Astrocyte (in vitro differentiated cells and primary cell): Measurements from ENCODE around the gene TIPARP. TPM values are rescaled to one million over a fixed set of nuclear protein-coding genes. Genes with fewer than 3 reads are reported as not detected.

Experiments used
- DNase-seq: peaks from one replicate; pipeline ENCODE4 v3.0.0-alpha.2; 2010; ENCODE audit warnings: low read depth
- FAIRE-seq: peaks from 2 replicates; lab custom pipeline; 2011; peaks lifted over from hg19 to GRCh38; lab: Jason Lieb, UNC
- H2AFZ ChIP-seq: 2 replicates; pipeline ENCODE4 v1.6.0; 2012; ENCODE audit warnings: low read depth, low read length, inconsistent platforms
- H3K27ac ChIP-seq: 2 replicates; pipeline ENCODE4 v1.5.1; 2011; ENCODE audit warnings: low read depth, low read length, inconsistent platforms
- H3K27me3 ChIP-seq: 2 replicates; pipeline ENCODE4 v1.6.0; 2011; ENCODE audit warnings: low read length, inconsistent platforms; ENCODE audit not compliant: insufficient read depth
- H3K36me3 ChIP-seq: 2 replicates; pipeline ENCODE4 v1.5.1; 2011; ENCODE audit warnings: low read length, inconsistent platforms; ENCODE audit not compliant: insufficient read depth
- H3K4me1 ChIP-seq: 2 replicates; pipeline ENCODE4 v1.5.1; 2011; ENCODE audit warnings: low read length, inconsistent platforms; ENCODE audit not compliant: insufficient read depth
- H3K4me2 ChIP-seq: 2 replicates; pipeline ENCODE4 v1.6.0; 2012; ENCODE audit warnings: low read length, inconsistent platforms
- H3K4me3 ChIP-seq: 2 replicates; pipeline ENCODE4 v1.5.1; 2011; ENCODE audit warnings: low read depth, mild to moderate bottlenecking, low read length, inconsistent platforms; ENCODE audit not compliant: insufficient read depth
- H3K79me2 ChIP-seq: 2 replicates; pipeline ENCODE4 v1.6.0; 2012; ENCODE audit warnings: mild to moderate bottlenecking, low read length, inconsistent platforms; ENCODE audit not compliant: insufficient read depth
- H3K9ac ChIP-seq: 2 replicates; pipeline ENCODE4 v1.6.0; 2012; ENCODE audit warnings: mild to moderate bottlenecking, low read length, inconsistent platforms
- H3K9me3 ChIP-seq: 2 replicates; pipeline ENCODE4 v1.5.1; 2012; ENCODE audit warnings: low read depth, mild to moderate bottlenecking, low read length, inconsistent platforms; ENCODE audit not compliant: insufficient read depth
- H4K20me1 ChIP-seq: 2 replicates; pipeline ENCODE4 v1.6.0; 2012; ENCODE audit warnings: low read length, inconsistent platforms; ENCODE audit not compliant: insufficient read depth
- H3K27ac Mint-ChIP-seq: one replicate; pipeline ENCODE4 v1.8.0; 2021; ENCODE audit warnings: mild to moderate bottlenecking, mixed read lengths; ENCODE audit not compliant: unreplicated experiment
- H3K27me3 Mint-ChIP-seq: one replicate; pipeline ENCODE4 v1.8.0; 2021; ENCODE audit warnings: low read depth, mixed read lengths; ENCODE audit not compliant: unreplicated experiment
- H3K36me3 Mint-ChIP-seq: one replicate; pipeline ENCODE4 v1.8.0; 2021; ENCODE audit warnings: low read depth, mixed read lengths; ENCODE audit not compliant: unreplicated experiment
- H3K4me1 Mint-ChIP-seq: one replicate; pipeline ENCODE4 v1.8.0; 2021; ENCODE audit warnings: low read depth, mixed read lengths; ENCODE audit not compliant: unreplicated experiment
- H3K4me3 Mint-ChIP-seq: one replicate; pipeline ENCODE4 v1.8.0; 2021; ENCODE audit warnings: mild to moderate bottlenecking, moderate library complexity, mixed read lengths; ENCODE audit not compliant: unreplicated experiment
- H3K9me3 Mint-ChIP-seq: one replicate; pipeline ENCODE4 v1.8.0; 2021; ENCODE audit warnings: mild to moderate bottlenecking, mixed read lengths; ENCODE audit not compliant: unreplicated experiment
- EZH2 ChIP-seq: IDR thresholded peaks from 2 replicates; pipeline ENCODE4 v1.6.1; 2012; ENCODE audit warnings: mild to moderate bottlenecking, low read length, inconsistent platforms; ENCODE audit not compliant: insufficient read depth
- total RNA-seq: library from RNA; stranded (reverse); gene quantifications from 2 replicates; pipeline ENCODE4 v1.2.1, GENCODE V29; 2021
- TF ChIP-seq, protein P1 (sequence below): IDR thresholded peaks from 2 replicates; pipeline ENCODE4 v1.5.1; 2011; ENCODE audit warnings: low read depth, mild to moderate bottlenecking, inconsistent platforms, low read length, moderate library complexity; ENCODE audit not compliant: insufficient read depth

The TIPARP gene
- total RNA-seq, 1 donor from 2014 or later: 74.2 TPM

DNA sequence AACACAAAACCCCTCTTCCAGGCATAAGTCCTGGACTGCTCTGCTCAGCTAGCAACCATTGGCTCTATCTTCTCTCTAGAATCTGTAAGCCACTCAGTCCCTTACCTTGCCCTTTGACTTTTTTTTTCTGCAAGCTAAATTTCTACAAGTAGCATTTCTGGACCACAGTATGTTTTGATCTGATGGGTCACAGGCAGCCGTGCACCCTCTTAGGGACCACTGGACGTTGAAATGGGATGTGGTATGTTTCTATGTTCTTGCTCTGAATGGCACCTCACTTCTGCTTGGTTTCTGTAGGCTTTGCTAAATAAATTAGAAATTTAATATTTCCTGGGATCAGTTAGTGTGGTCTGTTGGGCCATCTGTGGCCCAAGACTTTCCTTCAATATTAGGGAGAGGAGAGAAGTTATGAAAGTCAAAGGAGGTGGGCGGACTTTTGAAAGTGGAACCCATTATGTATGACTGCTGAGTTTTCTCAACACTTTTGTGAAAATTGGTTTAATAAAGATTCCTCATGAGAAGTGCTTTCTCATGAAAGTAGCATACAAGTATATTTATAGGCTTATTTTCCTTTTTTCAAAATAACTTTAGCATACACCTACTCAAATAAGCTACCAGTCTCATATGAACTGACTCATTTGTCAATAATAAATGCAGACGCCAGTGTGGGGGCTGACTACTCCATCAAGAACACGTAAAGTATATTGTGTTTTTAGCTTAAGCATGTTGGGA lies 18.4 kb upstream of the TIPARP start:
- Histone ChIP-seq H3K4me3 (no peak overlapping the region), H3K79me2 (no peaks in the 10 kb centered on the region), H3K4me2 (no peak overlapping the region), H3K4me1 (no peaks in the 10 kb centered on the region), H2AFZ (no peak overlapping the region), H3K9me3 (no peaks in the 10 kb centered on the region), H3K9ac (no peak overlapping the region), H3K27ac (no peak overlapping the region), H3K27me3 (no peaks in the 10 kb centered on the region), H4K20me1 (no peaks in the 10 kb centered on the region), H3K36me3 (no peaks in the 10 kb centered on the region)
- Mint-ChIP-seq H3K27ac (no peak overlapping the region), H3K4me3 (no peak overlapping the region), H3K9me3 (no peaks in the 10 kb centered on the region), H3K4me1 (peaks cover 6% of the 10 kb centered on the region), H3K27me3 (no peaks in the 10 kb centered on the region), H3K36me3 (no peaks in the 10 kb centered on the region)
- no peak for FAIRE-seq
- TF ChIP-seq, protein P1, sequence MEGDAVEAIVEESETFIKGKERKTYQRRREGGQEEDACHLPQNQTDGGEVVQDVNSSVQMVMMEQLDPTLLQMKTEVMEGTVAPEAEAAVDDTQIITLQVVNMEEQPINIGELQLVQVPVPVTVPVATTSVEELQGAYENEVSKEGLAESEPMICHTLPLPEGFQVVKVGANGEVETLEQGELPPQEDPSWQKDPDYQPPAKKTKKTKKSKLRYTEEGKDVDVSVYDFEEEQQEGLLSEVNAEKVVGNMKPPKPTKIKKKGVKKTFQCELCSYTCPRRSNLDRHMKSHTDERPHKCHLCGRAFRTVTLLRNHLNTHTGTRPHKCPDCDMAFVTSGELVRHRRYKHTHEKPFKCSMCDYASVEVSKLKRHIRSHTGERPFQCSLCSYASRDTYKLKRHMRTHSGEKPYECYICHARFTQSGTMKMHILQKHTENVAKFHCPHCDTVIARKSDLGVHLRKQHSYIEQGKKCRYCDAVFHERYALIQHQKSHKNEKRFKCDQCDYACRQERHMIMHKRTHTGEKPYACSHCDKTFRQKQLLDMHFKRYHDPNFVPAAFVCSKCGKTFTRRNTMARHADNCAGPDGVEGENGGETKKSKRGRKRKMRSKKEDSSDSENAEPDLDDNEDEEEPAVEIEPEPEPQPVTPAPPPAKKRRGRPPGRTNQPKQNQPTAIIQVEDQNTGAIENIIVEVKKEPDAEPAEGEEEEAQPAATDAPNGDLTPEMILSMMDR: no peak
- TF ChIP-seq EZH2: no peak
- DNase-seq: no peak

DNA sequence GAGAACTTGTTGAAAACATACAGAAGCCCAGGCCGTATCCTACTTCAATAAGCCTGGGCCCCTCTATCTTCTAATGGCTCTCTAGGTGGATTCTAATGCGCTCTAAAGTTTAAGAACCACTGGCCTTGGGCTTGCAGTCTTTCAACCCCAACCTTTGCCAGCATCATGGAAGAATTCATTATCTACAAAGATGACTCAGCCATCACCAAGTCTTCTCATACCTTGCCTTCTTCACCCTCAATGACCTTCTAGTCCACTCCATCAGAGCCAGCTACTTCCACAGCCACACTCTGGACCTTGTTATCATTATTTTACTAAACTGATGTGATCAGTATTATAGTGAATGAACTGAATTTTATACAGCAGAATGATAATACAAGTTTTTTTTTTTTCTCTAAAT lies 16.9 kb upstream of the TIPARP start:
- Histone ChIP-seq H3K27me3 (no peaks in the 10 kb centered on the region), H4K20me1 (no peaks in the 10 kb centered on the region), H3K9me3 (no peaks in the 10 kb centered on the region), H3K36me3 (no peaks in the 10 kb centered on the region), H3K4me3 (no peak overlapping the region), H3K4me1 (no peaks in the 10 kb centered on the region), H2AFZ (no peak overlapping the region), H3K9ac (no peak overlapping the region), H3K27ac (no peak overlapping the region), H3K4me2 (no peak overlapping the region), H3K79me2 (no peaks in the 10 kb centered on the region)
- Mint-ChIP-seq H3K4me1 (peaks cover 6% of the 10 kb centered on the region), H3K9me3 (no peaks in the 10 kb centered on the region), H3K36me3 (no peaks in the 10 kb centered on the region), H3K27me3 (no peaks in the 10 kb centered on the region), H3K4me3 (no peak overlapping the region), H3K27ac (no peak overlapping the region)
- FAIRE-seq: no peak
- TF ChIP-seq, protein P1: no peak
- TF ChIP-seq EZH2: no peak
- no peak for DNase-seq
